Osteoblast (primary cell): ENCODE results near the gene POLR3H. TPM values are rescaled to one million over a fixed set of nuclear protein-coding genes. Genes with fewer than 3 reads are reported as not detected.

Source experiments
- DNase-seq: peaks from one replicate; pipeline ENCODE4 v3.0.0; 2011; ENCODE audit warnings: low spot score, mixed read lengths; ENCODE audit not compliant: insufficient read length; ENCODE audit errors: missing footprints
- H2AFZ ChIP-seq: 2 replicates; pipeline ENCODE4 v1.6.0; 2011; ENCODE audit warnings: mild to moderate bottlenecking, low read length
- H3K27ac ChIP-seq: 2 replicates; pipeline ENCODE4 v1.5.1; 2011; ENCODE audit warnings: mild to moderate bottlenecking, low read depth, low read length, moderate library complexity
- H3K27me3 ChIP-seq: 2 replicates; pipeline ENCODE4 v1.6.0; 2012; ENCODE audit warnings: mild to moderate bottlenecking, control low read depth, inconsistent platforms, low read length, moderate library complexity; ENCODE audit not compliant: insufficient read depth
- H3K36me3 ChIP-seq: 2 replicates; pipeline ENCODE4 v1.5.1; 2011; ENCODE audit warnings: mild to moderate bottlenecking, low read length, control low read depth, moderate library complexity; ENCODE audit not compliant: insufficient read depth
- H3K4me1 ChIP-seq: 2 replicates; pipeline ENCODE4 v1.5.1; 2011; ENCODE audit warnings: mild to moderate bottlenecking, low read length, control low read depth, moderate library complexity; ENCODE audit not compliant: insufficient read depth
- H3K4me2 ChIP-seq: 2 replicates; pipeline ENCODE4 v1.6.0; 2011; ENCODE audit warnings: mild to moderate bottlenecking, low read length; ENCODE audit not compliant: insufficient read depth
- H3K4me3 ChIP-seq: fragments of 200-600 bp; sonication (generic); 3 replicates; pipeline ENCODE4 v1.5.1; 2012; ENCODE audit warnings: mild to moderate bottlenecking, low read length, inconsistent platforms; ENCODE audit not compliant: insufficient read depth
- H3K79me2 ChIP-seq: 2 replicates; pipeline ENCODE4 v1.6.0; 2012; ENCODE audit warnings: mild to moderate bottlenecking, low read length, control low read depth, inconsistent platforms; ENCODE audit not compliant: insufficient read depth
- H3K9me3 ChIP-seq: 2 replicates; pipeline ENCODE4 v1.5.1; 2011; ENCODE audit warnings: low read depth, low read length, control low read depth
- H4K20me1 ChIP-seq: 2 replicates; pipeline ENCODE4 v1.6.0; 2012; ENCODE audit warnings: mild to moderate bottlenecking, low read length, control low read depth; ENCODE audit not compliant: insufficient read depth
- total RNA-seq: library from RNA; depleted of rRNA; stranded (reverse); fragments of >200 nt; gene quantifications from 2 replicates; pipeline ENCODE4 v1.2.3, GENCODE V29; 2012
- TF ChIP-seq, protein P1 (sequence below): IDR thresholded peaks from 2 replicates; pipeline ENCODE4 v1.5.1; 2011; ENCODE audit warnings: mild to moderate bottlenecking, low read depth, low read length, moderate library complexity; ENCODE audit errors: extremely low read depth

The POLR3H gene
- total RNA-seq, 1 donor, result 27.9 TPM

DNA sequence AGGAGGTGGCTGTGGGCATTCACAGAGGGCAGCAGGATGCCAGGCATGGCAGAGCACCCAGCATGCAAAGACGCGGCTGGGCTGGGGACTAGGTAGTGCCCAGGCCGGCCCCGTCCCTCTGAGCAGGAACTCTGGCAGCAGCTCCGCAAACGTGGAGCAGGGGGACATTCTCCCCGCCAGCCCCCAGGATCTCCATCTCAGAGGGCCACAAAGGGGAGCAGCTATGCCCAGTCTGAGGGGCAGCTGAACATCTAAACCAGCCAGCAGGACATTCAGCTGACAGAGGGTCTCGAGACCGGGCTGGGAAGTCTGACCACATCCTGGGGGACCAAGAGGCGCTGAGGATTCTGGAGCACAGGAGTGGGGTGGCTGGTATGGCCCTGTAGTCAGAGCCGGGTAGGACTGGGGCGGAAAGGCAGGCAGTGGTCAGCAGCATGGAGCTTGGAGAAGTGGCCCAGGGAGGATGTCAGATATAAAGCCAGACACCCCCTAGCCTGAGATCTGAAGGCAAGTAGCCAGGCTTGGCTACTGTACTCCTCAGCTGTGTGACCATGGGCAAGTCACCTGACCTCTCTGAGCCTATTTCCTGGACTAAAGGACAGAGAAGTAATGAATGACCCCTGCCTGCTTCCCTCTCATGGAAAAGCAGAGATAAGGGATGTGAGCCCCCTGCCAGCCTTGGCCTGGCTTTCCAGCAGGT is 35.2 kb upstream of the POLR3H start:
- peaks cover 58% of the 10 kb centered on the region for H3K36me3 ChIP-seq
- no peaks in the 10 kb centered on the region for H3K9me3 ChIP-seq
- TF ChIP-seq, protein P1, sequence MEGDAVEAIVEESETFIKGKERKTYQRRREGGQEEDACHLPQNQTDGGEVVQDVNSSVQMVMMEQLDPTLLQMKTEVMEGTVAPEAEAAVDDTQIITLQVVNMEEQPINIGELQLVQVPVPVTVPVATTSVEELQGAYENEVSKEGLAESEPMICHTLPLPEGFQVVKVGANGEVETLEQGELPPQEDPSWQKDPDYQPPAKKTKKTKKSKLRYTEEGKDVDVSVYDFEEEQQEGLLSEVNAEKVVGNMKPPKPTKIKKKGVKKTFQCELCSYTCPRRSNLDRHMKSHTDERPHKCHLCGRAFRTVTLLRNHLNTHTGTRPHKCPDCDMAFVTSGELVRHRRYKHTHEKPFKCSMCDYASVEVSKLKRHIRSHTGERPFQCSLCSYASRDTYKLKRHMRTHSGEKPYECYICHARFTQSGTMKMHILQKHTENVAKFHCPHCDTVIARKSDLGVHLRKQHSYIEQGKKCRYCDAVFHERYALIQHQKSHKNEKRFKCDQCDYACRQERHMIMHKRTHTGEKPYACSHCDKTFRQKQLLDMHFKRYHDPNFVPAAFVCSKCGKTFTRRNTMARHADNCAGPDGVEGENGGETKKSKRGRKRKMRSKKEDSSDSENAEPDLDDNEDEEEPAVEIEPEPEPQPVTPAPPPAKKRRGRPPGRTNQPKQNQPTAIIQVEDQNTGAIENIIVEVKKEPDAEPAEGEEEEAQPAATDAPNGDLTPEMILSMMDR, result no peak
- peak; percentile 80 for DNase-seq
- no peak overlapping the region for H3K4me3 ChIP-seq
- no peak overlapping the region for H2AFZ ChIP-seq
- H4K20me1 ChIP-seq, result peaks cover under 1% of the 10 kb centered on the region
- no peaks in the 10 kb centered on the region for H3K27me3 ChIP-seq
- no peak overlapping the region for H3K27ac ChIP-seq
- H3K79me2 ChIP-seq, result peaks cover 3% of the 10 kb centered on the region
- no peaks in the 10 kb centered on the region for H3K4me1 ChIP-seq
- H3K4me2 ChIP-seq, result no peak overlapping the region

DNA sequence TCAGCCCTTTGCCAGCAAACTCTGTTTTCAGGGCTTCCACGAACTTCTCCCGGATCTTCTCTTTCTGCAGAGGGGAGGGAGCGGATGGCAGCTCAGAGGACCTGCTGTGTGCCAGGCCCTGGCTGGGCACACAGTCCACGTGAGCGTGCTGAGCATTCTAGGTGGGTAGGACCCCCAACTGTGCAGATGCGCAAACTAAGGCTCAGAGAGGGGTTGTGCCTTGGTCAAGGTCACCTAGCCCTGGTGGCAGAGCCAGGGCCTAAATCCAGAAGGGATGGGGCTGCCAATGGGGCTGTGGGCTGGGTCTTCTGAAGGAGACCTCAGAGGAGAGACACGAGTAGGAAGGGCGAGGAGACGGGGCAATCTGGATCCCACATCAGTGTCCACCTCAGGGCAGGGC is 34.5 kb upstream of the POLR3H start:
- Histone ChIP-seq H2AFZ (no peak overlapping the region), H3K27me3 (no peaks in the 10 kb centered on the region), H3K4me2 (no peak overlapping the region), H3K4me3 (no peak overlapping the region), H3K9me3 (no peaks in the 10 kb centered on the region), H4K20me1 (no peaks in the 10 kb centered on the region), H3K79me2 (no peaks in the 10 kb centered on the region), H3K36me3 (peaks cover 52% of the 10 kb centered on the region), H3K4me1 (no peaks in the 10 kb centered on the region), H3K27ac (no peak overlapping the region)
- no peak for DNase-seq
- TF ChIP-seq, protein P1, result no peak

DNA sequence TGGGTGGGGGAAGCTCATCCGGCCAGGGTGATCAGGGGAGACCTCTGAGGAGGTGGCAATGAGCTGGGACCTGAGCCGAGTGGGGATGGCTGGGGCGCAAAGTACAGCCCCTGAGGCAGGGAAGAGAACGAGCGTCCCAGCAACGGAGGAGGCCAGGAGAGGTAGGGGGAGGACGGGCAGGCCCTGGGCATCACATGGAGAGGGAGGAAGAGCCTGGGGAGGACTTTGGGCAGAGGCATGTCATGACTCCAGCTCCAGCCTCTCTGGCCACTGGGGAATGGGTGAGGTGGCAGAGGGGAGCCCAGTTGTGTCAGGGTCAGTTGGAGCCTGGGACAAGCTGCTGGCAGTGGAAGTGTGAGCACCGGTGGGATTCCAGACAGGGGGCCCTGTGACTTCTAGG is 33.8 kb upstream of the POLR3H start:
- H3K9me3 ChIP-seq, result no peaks in the 10 kb centered on the region
- H3K27ac ChIP-seq, result no peak overlapping the region
- no peaks in the 10 kb centered on the region for H4K20me1 ChIP-seq
- H3K4me3 ChIP-seq, result no peak overlapping the region
- DNase-seq, result peak; percentile 53
- H3K4me2 ChIP-seq, result no peak overlapping the region
- peaks cover 47% of the 10 kb centered on the region for H3K36me3 ChIP-seq
- TF ChIP-seq, protein P1, result no peak
- no peaks in the 10 kb centered on the region for H3K27me3 ChIP-seq
- no peaks in the 10 kb centered on the region for H3K4me1 ChIP-seq
- no peaks in the 10 kb centered on the region for H3K79me2 ChIP-seq
- no peak overlapping the region for H2AFZ ChIP-seq

DNA sequence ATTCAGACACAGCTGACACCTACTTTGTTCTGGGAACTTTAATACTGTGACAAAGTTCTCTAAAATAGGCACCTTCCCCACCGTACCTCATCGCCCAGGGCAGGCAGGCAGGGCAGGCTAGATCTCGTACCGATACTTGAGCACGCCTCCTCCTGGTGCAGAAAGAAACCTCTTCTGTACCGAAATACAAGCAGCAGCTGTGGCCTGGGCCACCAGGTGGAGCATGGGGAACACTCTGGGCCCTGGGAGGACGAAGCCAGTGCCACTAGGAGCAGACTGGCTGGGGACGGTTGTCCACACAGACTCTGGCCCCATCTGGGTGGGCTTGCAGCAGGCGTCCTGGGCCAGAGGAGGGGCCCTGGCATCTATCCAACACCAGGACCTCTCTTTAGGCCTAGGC is 32.6 kb upstream of the POLR3H start:
- H3K27ac ChIP-seq, result no peak overlapping the region
- H2AFZ ChIP-seq, result no peak overlapping the region
- peak; percentile 93 for DNase-seq
- no peaks in the 10 kb centered on the region for H4K20me1 ChIP-seq
- no peak overlapping the region for H3K4me2 ChIP-seq
- TF ChIP-seq, protein P1, result peak; percentile 60
- no peak overlapping the region for H3K4me3 ChIP-seq
- H3K36me3 ChIP-seq, result peaks cover 36% of the 10 kb centered on the region
- no peaks in the 10 kb centered on the region for H3K4me1 ChIP-seq
- no peaks in the 10 kb centered on the region for H3K27me3 ChIP-seq
- no peaks in the 10 kb centered on the region for H3K79me2 ChIP-seq
- no peaks in the 10 kb centered on the region for H3K9me3 ChIP-seq
